Umbilical cord (tissue), 2 donors: ENCODE results near the gene NRP2. TPM values are rescaled to one million over a fixed set of nuclear protein-coding genes. Genes with fewer than 3 reads are reported as not detected.
A peak's percentile ranks its signal among the peaks of the same experiment; 100 is the strongest.

Experiments
- DNase-seq: peaks from one replicate; pipeline ENCODE4 v3.0.0-alpha.2; 2015; ENCODE audit warnings: low spot score
- total RNA-seq: library from RNA; depleted of rRNA; stranded (reverse); fragments of >200 nt; gene quantifications from one replicate; pipeline ENCODE4 v1.2.3, GENCODE V29; 2014; ENCODE audit warnings: low replicate concordance; ENCODE audit not compliant: insufficient read depth

NRP2 gene
- total RNA-seq, 1 donor from 2014 or later = 167 TPM

GRCh38 chr2:205730701-205731582 lies 48.6 kb downstream of the NRP2 start:
- DNase-seq = peak; percentile 56

DNA sequence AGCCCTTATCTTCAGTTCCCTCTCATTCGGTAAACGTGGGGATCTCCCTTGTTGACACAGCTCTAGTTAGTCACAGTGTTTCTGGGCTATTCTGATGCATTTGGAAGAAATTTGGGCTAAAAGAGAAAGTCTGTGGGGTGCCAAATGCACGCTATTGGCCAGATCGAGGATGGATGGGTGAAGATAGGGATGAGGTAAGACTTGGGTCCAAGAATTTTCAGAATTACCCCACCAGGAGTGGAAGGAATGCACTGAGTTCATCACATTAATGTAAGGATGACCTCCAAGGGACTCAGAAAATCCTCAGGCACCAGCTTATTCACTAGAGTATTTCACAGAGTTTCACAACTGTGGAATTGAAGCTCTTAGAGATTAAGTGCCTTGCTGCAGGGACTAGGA lies 49.3 kb downstream of the NRP2 start:
- peak; percentile 85 for DNase-seq

DNA sequence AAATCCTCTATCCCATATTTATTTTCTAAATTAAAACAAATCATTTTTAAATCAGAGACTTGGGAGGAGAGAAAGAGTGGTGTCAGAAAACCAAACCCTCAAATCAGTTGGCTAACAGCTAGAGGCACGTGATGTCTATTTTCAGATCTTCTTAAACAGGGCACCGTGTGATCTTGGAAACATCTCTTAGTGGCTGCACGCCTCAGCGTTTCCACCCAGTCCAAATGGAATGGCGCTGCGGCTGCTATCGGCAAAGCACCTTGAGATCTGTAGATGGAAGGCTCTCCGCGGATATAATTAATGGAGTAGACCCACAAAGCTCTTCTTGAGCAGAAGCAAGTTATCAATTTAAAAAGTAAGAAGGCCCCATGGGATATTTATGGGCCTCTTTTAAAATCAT lies 50.0 kb downstream of the NRP2 start:
- DNase-seq = no peak

- DNase-seq = no peak
Observed at GRCh38 chr2:205733082-205733481, 50.8 kb downstream of the NRP2 start.

GRCh38 chr2:205733648-205734047 lies 51.3 kb downstream of the NRP2 start:
- DNase-seq = peak; percentile 92

DNA sequence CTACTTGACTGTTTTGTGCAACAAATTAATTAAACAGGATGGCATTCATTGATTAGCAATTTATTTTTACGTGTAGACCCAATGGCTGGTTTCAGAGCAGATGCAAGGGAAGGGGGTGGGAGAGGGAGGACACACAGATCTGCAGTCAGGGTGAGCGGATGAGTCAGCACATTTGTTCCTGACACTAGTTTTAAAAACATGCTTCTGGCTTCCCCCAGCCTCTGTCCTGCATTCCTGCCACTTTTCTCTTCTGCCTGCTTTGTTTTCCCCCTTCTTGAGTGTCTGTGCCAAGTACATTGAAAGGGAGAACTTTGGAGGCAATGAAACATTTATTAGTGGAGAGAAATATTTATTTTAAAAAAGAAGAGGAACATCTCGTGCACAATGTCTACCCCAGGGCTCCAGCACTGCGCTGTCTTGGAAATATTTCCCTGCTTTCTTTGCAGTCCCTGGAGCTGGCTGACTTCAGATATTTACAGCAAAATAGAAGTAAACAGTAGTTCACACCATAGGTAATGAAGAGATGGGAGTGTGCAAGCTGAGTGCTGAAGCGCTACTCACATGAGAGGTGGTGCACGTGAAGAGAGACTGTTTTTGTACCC lies 52.2 kb downstream of the NRP2 start:
- DNase-seq = peak; percentile 89

DNA sequence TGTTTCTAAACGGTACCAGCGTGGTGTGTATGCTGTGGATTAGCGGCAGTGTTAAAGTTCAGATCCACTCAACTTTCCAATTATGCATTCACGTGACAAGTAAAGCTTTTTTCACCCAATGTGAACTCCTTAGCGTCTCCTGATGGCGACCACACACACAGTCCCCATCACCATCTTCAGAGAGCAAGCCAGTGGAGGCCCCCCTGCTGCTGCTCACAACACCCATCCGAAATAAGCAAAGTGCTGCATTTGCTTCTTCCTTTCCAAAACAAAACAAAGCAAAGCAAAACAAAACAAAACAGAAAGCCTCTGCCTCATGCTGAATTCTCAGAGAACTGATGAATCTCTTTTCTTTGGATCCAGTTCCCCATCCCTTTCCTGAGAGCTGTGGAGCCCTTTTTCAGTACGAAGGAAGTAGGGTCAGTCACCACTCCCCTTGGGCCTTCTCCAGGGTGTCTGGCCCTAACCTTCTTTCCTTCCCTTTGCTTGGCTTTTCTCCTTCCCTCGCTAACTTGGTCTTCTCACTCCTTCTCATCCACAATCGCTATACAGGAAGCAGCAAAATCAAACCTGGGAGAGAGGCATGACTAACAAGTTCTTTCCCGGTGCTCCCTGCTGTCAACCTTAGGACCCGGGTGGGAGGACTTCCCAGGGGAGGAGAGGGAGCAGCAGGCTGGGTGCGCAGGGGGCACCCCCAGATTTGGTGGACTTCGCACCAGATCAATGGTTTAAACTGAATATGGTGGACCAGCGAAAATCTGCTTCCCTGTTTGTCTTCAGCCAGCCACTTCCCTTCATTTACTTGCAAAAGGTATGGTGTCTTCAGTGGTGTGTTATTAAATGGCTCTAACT lies 56.0 kb downstream of the NRP2 start:
- DNase-seq = no peak

GRCh38 chr2:205739620-205740019 lies 57.3 kb downstream of the NRP2 start:
- DNase-seq = no peak

GRCh38 chr2:205740381-205740780 lies 58.1 kb downstream of the NRP2 start:
- no peak for DNase-seq

DNA sequence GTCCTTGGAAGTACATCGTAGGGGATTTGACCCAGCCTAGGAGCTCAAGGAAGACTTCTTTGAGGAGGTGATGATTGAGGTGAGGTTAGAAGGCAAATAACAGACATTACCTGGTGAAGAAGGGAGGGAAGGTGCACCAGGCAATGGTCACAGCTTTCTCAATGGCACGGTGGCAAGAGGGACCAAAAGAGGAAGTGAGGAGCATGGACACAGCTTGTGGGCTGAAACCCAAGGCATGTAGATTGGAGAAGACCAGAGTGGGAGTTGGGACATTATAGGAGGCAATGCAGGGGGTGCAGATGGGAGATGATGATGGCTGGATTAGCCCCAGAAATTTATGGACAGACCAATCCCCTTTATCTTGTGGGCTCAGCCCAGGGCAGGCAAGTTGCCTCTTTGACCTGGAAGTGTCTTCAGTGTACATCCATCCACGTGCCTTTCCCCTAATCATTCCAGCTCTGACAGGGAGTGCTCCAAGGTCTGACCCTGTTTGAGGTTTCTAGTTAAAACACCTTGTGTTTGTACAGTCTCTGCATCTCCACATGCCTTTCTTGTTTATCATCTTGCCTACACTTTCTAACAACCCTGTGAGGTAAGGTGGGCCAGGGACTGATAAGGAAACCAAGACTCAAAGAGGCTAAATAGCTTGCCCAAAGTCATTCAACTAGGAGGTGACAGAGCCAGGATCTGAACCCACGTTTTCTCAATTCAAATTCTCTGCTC lies 59.1 kb downstream of the NRP2 start:
- DNase-seq = no peak

DNA sequence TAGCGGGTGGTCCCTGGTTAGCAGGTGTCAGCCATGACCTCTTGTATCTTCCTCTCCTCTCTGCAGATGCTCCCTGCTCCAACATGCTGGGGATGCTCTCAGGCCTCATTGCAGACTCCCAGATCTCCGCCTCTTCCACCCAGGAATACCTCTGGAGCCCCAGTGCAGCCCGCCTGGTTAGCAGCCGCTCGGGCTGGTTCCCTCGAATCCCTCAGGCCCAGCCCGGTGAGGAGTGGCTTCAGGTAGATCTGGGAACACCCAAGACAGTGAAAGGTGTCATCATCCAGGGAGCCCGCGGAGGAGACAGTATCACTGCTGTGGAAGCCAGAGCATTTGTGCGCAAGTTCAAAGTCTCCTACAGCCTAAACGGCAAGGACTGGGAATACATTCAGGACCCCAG lies 60.8 kb downstream of the NRP2 start:
- no peak for DNase-seq

DNA sequence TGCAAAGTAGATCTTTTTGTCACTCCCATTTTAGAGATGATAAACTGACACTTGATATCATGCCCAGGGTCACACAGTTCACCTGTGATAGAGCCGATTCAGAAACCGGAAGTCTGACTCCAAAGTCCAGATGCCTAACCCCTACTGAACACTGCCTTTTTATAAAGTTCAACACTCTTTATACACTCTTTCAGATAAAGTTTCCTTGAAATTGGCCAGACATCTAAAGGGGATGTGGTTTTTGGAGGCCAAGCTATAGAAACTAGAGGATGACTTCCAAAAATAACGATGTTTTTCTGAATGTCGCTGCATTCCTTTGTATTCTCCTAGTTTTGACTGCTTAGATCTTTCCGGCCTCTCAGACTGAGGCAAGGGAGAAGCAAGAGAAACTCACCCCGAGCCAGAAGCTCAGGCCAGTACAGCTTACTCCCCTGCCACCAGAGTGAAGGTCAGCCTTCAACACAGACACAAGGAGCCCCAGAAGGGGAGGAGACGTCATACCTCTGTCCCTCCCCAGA lies 61.8 kb downstream of the NRP2 start:
- no peak for DNase-seq

- no peak for DNase-seq
Observed at GRCh38 chr2:205745661-205746419, 63.5 kb downstream of the NRP2 start.

- no peak for DNase-seq
Observed at GRCh38 chr2:205746420-205746785, 64.1 kb downstream of the NRP2 start.

DNA sequence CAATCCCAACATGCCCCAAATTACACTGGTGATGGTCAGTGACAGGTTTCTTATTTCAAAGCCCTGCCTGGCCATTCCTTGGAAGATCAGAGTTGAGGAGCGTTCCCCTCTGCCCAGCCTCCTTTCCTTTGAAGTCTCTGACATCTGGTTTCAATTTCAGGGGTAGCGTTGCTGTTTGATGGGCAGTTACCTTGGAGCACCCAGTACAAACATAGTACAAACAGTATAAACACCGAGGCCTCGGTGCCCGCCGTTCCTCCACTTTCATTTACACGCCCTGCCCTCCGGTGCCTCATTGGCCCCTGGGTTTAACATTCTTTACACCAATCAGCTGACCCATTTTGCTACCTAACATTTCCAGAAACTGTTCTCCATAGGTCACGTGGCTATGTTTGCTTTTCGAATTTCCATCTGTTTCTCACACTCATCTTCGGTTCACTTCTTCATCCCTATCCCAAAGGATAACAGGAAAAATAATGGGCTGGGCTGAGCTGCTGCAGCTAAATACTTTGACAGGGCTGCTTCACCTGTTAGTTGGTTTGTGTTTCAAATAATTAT lies 65.6 kb downstream of the NRP2 start:
- no peak for DNase-seq

DNA sequence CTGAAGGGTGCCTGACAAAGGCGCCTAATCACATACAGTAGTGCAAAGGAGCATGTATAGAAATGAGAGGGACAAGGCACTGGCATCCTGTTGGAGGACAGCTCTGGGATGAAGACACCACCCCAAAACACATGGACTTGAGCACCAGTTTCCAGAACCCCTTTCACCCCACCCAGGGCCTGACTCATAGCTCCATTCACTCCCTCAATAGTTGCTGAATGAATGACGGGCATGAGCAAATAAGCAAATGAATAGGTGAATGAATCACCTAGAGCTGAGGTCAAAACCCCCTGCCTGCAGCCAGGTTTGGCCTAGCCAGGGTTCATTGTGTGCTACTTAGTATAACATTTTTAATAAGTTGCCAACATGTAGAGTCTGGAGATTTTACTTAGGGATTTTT lies 66.3 kb downstream of the NRP2 start:
- DNase-seq = no peak

DNA sequence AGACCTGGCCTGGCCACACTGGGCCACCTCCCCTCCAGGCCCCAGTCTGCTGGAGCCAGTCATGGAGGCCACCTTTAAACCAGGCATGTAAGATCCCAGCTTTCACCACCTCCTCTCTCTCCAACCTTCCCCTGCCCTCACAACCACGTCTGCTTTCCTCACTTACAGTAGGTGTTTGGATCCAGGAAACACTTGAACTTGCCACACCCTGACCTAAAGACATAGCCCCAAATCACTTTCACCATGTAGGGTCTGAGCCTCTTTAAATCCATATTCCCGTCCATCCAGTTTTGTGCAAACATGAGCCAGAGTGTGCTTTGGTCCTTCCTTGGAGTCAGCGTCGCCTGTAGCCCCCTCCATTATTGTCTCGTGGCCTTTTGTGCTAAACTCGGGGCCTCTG lies 66.8 kb downstream of the NRP2 start:
- no peak for DNase-seq

GRCh38 chr2:205750797-205751196 lies 68.5 kb downstream of the NRP2 start:
- DNase-seq = no peak

- DNase-seq = no peak
Observed at GRCh38 chr2:205751569-205752031, 69.3 kb downstream of the NRP2 start.

DNA sequence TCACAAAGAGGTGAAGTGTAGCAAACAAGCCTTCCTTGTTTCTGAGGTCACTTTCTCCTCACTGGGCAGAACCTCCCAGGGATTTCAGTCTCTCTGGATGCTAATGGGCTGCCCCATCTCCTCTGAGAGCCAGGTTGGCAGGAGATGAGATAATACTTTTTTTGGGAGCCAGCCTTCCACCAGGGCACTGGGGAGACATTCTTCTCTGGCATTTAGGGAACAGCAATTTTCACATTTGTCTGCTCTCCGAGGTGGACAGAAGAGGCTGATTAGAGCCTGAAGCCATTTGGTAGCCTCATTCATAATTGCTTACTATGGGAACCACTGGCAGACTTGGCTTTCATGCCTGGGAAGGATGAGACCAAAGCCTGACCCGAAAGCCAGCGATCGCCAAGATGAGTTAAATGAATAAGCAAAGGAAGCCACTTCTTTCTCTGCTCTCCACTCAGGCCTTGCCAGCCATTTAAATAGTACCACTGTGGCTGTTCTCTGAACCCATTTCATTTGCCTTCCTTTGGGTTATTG lies 70.1 kb downstream of the NRP2 start:
- no peak for DNase-seq
